ENCODE data around the gene PCAT7. TPM values are rescaled to one million over a fixed set of nuclear protein-coding genes. Genes with fewer than 3 reads are reported as not detected.

Gene PCAT7
- total RNA-seq, 4 donors from 2014 or later = not detected

DNA sequence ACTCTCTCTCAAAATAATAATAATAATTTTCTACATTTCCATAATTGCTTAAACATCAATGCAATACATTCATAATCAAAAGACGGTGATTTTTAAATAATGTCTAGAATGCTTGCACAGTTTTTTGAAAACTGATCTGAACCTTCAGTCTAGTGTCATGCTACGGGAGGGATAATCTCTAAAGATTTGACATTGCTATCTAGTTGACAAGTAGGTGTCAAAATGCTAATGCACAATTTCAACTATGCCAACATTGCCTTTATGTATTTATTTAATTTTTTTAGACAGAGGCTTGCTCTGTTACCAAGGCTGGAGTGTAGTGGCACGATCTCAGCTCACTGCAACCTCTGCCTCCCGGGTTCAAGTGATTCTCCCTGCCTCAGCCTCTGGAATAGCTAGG is 16.0 kb upstream of the PCAT7 start:
- TF ChIP-seq, protein P1, sequence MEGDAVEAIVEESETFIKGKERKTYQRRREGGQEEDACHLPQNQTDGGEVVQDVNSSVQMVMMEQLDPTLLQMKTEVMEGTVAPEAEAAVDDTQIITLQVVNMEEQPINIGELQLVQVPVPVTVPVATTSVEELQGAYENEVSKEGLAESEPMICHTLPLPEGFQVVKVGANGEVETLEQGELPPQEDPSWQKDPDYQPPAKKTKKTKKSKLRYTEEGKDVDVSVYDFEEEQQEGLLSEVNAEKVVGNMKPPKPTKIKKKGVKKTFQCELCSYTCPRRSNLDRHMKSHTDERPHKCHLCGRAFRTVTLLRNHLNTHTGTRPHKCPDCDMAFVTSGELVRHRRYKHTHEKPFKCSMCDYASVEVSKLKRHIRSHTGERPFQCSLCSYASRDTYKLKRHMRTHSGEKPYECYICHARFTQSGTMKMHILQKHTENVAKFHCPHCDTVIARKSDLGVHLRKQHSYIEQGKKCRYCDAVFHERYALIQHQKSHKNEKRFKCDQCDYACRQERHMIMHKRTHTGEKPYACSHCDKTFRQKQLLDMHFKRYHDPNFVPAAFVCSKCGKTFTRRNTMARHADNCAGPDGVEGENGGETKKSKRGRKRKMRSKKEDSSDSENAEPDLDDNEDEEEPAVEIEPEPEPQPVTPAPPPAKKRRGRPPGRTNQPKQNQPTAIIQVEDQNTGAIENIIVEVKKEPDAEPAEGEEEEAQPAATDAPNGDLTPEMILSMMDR (IDR thresholded peaks at IDR 0.05; ENCODE audit: low read depth) = no peak

DNA sequence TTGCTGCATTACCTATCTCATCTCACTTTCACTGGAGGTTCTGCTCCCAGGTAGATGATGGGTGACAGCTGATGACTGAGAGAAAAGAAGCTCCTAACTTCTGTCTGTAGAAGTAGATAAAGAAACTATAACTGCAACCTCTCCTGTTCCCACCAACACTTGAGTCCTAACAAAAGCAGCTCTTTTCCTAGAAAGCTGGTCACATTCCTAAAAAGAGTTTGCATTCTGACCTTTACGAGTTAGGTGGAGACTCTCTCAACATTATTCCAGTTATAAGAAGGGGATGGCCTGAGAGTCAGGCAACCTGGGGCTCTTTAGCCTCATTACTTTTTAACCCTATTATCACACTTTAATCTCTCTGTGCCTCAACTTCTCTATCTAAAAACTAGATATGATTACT is 8.9 kb upstream of the PCAT7 start:
- TF ChIP-seq, protein P1 (IDR thresholded peaks at IDR 0.05; ENCODE audit: low read depth) = no peak

DNA sequence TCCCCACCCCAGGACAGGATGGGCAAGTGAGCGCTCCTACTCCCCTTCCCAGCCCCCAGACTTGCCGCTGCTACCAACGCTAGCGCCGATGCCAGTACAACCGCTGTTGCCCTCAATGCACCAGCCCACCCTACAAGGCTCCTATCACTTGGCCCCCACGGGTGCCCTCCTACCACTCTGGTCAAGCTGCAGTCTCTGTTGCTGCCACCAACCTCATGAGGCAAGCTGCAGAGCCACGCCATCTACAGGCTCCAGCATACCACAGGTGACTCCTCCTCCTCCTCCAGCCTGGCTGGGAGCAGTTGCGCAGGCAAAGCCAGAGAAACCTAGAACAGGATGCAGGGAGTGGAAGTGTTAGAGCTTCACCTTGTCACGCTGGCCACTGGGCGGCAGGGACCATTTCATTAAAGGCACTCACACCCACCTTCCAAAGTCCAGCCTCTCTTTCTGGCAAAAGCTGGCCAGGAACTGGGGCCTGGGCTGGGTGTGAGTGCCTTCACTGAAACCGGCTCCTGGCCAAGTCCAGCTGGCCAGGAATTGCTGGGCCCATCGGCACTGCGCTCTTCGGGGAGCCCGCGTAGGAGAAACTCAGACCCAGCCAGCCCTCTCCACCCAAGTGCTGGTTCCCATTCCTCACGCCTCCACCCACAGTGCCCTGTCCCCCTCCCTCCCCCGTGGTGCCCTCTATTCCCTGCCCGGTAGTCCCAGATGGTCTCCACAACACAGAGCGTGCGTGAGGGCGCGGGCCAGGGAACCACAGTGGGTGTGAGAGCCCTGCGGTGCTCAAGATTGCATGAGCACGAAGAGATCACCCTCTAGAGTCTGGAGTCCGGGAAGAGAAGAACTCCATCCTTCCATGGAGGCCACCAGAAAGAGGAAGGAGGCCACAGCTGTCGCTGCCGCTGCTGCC is 1.6 kb upstream of the PCAT7 start:
- TF ChIP-seq, protein P1 (IDR thresholded peaks at IDR 0.05; ENCODE audit: low read depth) = no peak

DNA sequence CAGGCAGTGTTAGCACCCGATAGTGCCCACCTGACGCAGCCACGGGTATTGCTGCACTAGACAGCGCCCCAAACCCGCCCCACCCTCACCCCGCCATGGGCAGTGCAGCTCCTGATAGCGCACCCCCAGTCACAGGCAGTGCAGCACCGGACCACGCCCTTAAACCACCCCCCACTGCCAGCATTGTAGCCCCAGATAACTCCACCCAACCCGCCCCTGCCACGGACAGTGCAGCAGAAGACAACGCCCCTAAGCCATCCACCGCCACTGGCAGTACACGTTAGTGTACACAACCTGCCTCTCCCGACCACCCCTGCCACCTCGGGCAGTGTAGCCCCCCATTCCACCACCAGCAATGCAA is 825 bp upstream of the PCAT7 start:
- TF ChIP-seq, protein P1 (IDR thresholded peaks at IDR 0.05; ENCODE audit: low read depth) = no peak

DNA sequence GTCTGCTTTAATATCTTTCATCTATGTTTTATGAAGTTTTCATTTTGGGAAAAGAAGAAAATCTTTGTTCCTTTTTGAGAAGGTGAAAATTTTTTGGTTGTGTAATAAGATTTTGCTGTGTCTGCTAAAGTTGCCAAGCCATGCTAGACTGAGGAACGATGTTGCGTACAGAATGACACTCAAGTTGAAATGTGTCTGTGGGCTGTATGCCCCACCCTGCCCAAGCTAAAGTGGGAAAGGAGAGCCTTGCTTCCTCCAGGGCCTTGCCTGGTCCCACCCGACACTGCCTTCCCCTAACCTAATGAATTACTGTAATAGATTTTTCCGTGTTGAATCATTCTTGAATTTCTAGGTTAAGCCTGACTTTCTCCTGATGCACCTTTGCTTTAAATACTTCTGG is 2.5 kb downstream of the PCAT7 start:
- TF ChIP-seq, protein P1 (IDR thresholded peaks at IDR 0.05; ENCODE audit: low read depth) = no peak

DNA sequence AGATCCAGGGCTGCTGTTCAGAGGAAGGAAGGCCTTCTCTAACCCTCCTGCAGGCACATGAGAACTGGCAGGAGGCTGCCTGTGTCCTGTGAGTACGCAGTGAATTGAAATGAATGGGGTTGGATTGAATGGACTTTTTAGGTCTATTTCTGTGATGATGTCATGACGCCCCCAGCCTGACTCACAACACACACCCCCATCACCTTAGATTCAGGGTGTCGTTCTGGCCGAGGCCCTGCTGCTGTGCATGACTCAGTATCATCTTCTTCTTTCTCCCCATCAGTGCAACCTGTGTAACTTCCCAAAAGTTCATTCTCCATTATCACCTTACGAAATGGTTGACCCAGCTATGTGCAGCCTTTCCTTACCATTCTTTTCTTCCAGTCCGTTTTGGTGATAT is 5.4 kb downstream of the PCAT7 start:
- TF ChIP-seq, protein P1 (IDR thresholded peaks at IDR 0.05; ENCODE audit: low read depth) = no peak

DNA sequence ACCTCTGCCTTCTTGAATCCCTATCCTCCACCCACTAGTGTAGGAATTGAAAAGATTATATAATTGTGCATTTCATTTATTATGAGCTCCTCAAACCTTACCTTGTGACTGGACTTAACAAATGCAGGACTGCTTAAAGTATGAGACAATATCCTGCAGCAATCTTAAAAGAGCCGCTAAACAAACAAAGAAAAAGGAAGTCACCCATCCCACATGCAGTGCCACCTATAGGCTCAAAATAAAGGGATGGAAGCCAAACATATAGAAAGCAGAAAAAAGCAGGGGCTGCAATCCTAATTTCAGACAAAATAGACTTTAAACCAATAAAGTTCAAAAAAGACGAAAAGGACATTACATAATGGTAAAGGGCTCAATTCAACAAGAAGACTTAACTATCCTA is 8.7 kb downstream of the PCAT7 start:
- TF ChIP-seq, protein P1 (IDR thresholded peaks at IDR 0.05; ENCODE audit: low read depth) = no peak
